ENCODE results near the gene MT1A.
"Not testable (repeated sequence)": the region's sequence is repeated elsewhere in the genome, so short reads cannot be mapped to it uniquely, and the experiment has no call there.

MT1A gene

DNA sequence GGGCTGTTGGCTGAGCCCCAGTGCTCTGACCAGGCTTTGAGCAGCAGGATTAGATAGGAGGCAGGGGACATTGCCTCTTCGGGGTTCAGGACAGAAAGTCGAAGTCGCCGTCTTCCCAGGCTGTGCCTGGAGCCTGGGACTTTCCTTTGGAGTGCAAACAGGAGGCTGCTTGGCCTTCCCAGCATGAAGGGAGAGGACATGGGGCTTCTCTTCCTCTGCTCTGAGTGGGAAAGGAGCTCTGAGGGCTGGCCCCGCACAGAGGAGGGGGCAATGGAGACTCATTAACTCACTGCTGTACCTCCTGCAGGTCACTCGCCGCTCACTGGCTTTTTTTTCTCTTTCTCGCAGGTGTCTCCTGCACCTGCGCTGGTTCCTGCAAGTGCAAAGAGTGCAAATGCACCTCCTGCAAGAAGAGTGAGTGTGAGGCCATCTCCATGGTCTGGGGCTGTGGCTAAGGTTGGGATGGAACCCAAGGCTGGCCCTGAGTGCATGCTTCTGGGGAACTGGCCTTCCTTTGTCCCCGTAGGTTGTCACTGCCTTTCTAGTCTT, 19.9 kb downstream of the MT1A start:
- DNase-seq: no peak

DNA sequence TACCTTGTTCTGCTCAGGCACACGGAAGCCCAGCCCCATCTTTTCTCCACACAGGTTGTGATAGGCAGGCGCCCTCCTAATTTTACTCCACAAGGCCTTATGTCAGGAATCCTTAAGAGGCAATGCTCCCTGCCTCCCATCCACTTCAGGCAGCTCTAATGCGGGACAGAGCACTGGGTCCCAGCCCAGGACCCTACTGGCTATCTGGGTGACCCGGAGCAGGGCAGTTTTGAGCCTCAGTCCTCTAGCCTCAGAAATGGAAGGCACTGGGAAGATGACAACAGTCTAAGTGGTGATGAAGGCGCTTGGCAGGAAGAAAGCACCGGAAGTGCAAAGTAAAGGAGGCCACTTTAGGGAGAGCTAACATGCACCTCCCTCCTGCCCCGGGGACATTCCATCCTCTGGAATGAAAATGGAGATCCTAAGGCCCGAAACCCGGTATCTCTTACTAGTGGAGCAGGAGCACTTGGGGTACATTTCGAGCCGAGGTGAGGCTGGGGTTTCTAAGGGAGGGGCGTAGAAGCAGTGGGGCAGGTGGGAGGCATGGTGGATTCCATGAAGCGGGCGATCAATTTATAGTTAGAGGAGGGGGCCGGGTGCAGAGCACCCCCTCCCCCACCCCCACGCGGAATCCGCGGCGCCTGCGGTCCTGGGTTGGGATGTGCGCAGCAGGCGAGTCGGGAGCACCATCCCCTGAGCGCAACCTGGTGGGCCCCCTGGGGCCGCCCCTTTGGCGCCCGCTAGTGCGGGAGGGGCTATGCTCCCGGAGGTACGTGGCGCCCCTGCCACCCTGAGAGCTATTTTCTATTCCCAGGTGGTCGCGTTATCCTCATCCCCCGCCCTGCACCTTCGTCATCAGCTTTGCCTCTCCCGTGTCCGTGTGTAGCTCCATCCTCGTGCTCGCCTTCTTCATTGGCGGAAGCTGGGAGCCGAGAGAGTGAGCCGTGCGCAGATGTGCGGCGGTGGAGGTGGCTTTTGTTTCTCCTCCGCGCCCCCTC, 24.2 kb downstream of the MT1A start:
- DNase-seq: peak; percentile 24

DNA sequence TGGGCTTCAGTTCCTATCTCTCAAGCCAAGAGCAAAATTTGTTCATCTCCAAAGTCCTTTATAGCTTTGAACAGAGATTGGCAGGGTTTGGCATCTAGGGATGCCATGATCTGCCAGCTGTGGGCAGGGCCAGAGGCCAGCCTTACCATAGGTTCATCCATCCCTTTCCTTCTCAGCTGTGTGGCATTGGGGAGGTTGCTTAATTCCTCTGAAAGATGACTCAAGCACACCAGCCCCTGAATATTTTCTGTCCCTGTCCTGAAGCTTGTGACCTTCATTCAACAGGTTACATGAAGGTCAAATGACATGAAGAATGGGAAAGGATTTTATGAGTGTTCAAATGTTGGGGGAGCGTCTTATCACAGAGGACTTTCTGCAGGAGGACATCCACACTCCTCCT, 26.0 kb downstream of the MT1A start:
- DNase-seq: no peak

DNA sequence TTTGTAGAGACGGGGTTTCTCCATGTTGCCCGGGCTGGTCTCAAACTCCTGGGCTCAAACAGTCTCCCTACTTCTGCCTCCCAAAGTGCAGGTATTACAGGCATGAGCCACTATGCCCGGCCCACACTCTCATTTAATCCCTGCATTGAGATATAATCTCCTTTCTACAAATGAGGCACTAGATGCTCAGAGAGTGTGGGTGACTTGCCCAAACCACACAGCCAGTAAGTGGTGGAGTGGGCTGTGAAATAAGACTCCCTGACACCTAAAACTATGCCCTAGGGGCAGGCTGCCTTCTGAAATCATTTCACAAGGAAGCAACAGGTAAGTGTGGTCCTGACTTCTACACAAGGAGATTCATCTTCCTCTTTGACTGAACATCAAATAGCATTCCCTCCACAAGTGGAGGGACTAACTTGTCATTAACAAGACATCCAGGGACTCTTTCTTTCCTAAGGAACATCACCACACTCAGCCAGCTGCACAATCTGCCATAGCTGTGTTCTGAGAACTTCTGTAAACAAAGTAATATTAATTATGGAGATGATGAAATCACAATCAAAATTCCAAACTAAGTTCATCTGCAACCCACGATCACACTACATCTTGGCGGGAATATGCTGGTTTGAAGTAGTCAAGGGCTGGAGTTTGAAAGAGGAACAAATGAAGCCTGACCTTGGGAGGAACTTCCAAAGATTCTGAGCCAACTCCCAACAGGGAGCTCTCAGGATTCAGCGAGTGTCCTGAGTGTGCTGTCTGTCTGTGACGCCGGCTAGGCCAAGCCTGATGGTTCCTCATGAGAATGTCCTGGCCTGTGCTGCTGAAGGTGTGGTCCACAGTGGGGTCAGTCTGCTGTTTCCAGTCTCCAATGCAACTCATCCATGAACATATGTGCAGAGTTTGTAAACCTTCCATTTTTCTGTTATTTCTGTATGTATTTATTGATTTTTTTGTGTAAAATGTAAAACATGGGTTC, 27.1 kb downstream of the MT1A start:
- not testable (repeated sequence) for DNase-seq

DNA sequence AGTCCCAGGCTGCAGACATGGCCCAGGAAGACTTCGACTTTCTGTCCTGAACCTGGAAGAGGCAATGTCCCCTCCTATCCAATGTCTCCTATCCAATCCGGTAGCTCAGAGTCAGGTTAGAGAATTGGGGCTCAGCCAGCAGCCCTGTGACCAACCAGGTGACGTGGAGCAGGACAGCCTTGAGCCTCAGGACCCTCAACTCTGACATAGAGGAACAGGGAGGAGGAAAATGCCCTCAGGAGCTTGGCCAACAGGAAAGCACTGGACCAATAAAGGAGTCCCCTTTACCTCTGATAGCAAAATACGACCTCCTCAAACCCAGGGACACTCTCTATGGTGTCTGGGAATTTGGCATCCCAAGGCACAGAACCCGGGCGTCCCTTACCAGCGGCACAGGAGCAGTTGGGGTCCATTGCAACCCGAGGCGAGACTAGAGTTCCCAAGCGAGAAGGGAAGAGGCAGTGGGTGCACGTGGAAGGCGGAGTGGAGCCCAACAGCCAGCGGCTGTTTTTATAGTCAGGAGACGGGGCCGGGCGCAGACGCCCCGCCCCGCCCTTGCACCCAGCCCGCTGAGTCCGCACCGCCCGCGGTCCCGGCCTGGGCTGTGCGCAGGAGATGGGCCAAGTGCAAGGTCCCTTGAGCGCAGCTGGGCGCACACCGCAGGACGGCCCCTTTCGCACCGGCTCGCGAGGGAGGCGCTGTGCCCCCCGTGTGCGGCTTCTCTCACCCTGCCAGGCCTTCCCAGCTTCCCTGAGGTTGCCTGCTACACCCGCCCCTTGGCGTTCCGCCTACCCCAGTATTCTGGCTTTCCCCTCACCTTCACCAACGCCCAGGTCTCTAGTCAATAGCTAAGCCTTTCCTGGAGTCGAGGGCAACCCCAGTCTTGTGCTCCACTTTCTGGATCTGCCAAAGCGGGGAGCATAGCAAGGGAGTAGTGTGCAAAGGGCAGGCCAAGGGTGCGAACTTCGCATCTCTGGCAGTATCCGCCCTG, 29.4 kb downstream of the MT1A start, which contains the start of gene MT1G:
TSS of gene MT1G (minus strand) at position 485 of the 991 bp plus-strand sequence. CDS start at position 413, 72 bp downstream.
- DNase-seq: peak; percentile 67

DNA sequence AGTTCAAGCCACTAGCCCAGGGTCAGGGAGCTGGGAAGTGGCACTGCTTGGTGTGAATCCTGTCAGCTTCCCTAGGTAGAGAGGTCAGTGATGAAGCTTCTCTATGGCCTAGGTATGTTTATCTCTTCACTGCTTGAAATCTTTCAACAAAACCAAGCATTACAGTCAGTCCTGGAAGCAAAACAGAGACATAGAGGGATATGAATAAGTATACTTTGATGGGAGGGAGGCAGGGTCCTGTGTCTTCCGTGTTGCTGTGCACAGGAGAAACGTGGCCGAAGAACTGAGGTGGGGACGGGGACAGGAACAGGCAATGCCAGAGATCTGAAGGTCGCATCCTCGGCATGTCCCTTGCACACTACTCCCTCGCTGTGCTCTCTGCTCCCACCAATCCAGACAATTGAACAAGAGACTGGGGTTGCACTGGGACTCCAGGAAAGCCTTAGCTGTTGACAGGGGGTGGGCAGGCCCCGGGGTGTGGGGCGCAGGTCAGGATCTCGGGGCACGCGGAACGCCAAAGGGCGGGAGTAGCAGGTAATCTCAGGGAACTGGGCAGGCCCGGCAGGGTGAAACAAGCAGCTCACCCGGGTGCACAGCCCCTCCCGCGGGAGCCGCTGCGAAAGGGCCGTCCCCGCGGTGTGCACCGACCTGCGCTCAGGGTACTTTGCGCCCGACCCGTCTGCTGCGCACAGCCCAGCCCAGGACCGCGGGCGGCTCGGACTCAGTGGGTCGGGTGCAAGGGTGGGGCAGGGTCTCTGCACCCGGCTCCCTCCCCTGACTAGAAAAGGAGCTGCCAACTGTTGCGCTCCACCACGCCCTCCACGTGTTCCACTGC, 30.8 kb downstream of the MT1A start, which contains the start of gene MT1H:
TSS of gene MT1H (plus strand) at position 810 of the 835 bp plus-strand sequence. CDS start 71 bp downstream, outside the sequence.
- DNase-seq: no peak

DNA sequence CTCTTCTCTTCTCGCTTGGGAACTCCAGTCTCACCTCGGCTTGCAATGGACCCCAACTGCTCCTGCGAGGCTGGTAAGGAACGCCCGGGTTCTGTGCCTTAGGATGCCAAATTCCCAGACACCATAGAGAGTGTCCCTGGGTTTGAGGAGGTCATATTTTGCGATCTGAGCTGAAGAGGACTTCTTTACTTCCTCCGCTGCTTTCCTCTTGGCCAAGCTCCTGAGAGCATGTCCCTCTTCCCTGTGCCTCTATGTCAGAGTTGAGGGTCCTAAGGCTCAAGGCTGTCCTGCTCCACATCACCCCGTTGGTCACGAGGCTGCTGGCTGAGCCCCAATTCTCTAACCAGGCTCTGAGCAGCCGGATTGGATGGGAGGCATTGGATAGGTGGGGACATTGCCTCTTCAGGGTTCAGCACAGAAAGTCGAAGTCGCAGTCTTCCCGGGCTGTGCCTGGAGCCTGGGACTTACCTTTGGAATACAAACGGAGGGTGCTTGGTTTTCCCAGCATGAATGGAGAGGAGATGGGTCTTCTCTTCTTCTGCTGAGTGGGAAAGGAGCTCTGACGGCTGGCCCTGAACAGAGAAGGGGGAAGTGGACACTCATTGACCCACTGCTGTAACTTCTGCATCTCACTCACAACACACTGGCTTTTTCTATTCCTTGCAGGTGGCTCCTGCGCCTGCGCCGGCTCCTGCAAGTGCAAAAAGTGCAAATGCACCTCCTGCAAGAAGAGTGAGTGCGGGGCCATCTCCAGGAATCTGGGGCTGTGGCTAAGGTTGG, 31.6 kb downstream of the MT1A start:
- DNase-seq: no peak

DNA sequence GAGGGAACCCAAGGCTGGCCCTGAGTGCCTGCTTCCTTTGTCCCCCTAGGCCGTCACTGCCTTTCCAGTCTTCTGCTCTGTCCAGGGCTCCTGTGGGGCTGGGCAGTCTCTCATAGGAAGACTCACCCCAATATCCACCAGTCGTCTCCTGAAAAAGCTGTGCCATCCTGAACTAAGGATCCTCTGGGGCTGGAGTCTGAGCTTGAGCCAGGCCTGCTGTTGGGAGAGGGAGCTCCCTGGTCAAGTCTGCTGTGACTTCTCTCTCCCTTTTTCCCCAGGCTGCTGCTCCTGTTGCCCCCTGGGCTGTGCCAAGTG, 32.1 kb downstream of the MT1A start:
- DNase-seq: no peak

DNA sequence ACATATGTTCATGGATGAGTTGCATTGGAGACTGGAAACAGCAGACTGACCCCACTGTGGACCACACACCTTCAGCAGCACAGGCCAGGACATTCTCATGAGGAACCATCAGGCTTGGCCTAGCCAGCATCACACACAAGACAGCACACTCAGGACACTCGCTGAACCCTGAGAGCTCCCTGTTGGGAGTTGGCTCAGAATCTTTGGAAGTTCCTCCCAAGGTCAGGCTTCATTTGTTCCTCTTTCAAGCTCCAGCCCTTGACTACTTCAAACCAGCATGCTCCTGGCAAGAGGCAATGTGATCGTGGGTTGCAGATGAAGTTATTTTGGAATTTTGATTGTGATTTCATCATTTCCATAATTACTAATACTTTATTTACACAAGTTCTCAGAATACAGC, 33.2 kb downstream of the MT1A start:
- DNase-seq: not testable (repeated sequence)

DNA sequence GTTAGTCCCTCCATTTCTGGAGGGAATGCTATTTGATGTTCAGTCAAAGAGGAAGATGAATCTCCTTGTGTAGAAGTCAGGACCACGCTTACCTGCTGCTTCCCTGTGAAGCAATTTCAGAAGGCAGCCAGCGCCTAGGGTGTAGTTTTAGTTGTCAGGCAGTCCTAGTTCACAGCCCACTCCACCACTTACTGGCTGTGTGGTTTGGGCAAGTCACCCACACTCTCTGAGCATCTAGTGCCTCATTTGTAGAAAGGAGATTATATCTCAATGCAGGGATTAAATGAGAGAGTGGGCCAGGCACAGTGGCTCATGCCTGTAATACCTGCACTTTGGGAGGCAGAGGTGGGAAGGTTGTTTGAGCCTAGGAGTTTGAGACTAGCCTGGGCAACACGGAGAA, 33.7 kb downstream of the MT1A start:
- not testable (repeated sequence) for DNase-seq

DNA sequence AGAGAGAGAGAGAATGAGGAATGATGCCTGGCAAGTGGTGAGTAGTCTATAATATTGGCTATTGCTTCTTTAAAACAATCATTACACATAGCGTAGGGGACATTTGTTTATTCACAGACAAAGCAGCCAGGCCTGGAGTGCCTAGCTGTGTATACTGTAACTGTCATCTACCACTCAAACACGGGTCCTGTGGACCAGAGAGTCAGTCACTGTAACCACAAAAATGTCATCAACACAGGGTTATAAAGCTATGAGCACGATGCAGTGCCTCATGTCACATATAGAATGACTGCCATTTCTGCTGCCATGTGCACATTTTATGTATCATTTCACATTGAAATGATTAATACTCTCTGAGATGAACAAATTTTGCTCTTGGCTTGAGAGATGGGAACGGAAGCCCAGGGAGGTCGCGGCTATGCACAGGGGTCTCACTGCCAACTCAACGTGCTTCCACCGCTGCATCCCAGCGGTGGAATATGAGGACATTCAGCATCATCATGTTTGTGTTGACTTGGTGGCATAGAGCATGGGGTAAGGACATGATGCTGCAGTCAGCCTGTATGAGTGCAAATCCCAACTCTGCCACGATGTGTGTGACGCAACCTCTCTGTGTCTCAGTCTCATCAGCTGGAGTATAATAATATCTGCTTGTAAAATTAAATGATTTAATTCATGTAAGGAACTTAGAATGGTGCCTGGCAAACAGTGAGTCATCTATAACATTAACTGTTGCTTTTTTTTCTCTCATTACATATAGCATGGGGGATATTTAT, 34.5 kb downstream of the MT1A start:
- DNase-seq: no peak

DNA sequence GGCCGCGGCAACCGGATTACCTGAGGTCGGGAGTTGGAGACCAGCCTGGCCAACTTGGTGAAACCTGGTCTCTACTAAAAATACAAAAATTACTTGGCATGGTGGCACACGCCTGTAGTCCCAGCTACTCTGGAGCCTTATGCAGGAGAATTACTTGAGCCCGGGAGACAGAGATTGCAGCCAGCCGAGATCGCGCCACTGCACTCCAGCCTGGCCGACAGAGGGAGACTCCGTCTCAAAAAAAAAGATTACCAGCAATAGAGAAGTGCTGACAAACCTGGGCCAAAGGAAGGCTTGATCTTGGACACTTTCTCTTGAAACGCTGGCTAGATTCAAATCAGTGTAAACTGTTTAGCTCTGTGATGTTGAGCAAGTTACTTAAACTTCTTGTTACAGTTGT, 35.5 kb downstream of the MT1A start:
- no peak for DNase-seq

DNA sequence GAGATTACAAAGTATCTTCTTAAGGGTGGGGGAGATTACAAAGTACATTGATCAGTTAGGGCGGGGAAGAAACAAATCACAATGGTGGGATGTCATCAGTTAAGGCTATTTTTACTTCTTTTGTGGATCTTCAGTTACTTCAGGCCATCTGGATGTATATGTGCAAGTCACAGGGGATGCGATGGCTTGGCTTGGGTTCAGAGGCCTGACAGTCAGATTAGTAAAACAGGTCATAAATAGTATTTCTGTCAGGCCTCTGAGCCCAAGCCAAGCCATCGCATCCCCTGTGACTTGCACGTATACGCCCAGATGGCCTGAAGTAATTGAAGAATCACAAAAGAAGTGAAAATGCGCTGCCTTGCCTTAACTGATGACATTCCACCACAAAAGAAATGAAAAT, 36.1 kb downstream of the MT1A start:
- not testable (repeated sequence) for DNase-seq

DNA sequence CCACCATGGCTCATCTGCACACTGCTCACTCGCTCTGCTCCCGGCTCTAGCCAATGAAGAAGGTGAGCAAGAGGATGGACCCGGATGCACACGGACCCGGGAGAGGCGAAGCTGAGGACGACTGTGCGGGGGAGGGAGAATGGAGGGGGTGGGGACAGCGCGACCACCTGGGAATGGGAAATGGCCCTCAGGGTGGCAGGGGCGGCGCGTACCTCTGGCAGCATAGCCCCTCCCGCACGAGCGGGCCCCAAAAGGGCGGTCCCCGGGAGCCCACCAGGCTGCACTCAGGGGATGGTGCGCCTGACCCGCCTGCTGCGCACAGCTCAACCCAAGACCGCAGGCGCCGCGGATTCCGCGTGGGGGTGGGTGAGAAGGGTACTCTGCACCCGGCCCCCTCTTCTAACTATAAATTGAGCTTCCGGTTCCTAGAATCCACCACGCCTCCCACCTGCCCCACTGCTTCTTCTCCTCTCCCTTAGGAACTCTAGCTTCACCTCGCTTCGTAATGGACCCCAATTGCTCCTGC, 37.3 kb downstream of the MT1A start:
- DNase-seq: no peak

DNA sequence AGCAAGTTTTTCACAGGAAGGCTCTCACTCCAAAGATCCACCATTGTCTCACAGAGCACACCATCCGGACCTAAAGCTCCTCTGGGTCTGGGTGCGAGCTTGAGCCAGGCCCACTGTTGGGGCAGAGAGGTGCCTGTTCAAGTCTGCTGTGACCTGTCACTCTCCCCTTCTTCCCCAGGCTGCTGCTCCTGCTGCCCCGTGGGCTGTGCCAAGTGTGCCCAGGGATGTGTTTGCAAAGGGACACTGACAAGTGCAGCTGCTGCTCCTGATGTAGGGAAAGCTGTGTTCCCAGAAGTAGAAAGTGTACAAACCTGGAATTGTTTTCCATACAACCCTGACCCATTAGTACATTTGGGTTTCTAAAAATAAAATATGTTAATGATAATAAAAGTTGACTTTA, 39.0 kb downstream of the MT1A start:
- DNase-seq: no peak

DNA sequence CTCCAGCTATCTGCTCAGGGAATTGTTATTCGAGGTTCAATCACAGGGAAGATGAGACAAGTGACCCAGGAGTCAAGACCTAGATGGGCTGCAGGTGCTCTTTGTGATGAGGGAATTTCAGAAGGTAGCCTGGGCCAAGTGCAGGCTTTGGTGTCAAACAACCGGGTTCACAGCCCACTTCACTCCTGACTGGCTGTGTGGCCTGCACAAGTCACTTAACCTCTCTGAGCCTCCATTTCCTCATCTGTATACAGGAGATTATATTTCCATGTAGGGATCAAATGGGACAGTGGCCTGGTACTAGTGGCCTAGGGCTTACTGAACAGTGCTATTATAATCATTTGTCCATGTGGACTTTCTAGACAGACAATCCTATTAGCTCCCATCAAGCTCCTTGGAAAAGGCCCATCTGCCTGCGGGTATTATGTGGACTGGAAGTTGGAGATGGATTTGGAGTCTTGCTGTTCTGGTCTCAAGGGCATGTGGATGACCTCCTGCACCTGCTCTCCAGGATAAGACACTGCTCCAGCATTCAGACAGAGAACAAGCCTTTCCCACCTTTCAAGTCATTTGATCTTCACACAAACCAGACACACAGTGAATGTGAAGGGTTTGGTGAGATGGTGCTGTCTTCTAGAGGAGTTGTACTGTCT, 40.7 kb downstream of the MT1A start:
- DNase-seq: no peak

DNA sequence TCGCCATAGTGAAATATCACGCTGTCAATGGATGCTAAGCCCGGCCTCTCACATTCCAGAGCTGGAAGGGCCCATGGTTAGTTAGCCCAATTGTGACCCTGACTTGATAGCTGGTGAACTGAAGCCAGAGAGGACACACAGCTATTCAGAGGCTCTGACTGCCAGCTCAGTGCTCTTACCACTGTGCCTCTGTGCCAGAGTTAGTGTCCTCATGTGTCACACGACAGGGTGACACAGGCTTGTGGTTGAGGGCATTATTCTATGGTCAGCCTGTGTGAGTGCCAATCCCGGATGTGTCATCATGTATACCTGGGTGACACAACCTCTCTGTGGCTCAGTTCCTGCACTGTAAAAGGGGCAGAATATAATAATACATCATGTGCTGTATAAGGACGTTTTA, 41.4 kb downstream of the MT1A start:
- DNase-seq: no peak
